ENCODE results near the gene VWA7.

The VWA7 gene

DNA sequence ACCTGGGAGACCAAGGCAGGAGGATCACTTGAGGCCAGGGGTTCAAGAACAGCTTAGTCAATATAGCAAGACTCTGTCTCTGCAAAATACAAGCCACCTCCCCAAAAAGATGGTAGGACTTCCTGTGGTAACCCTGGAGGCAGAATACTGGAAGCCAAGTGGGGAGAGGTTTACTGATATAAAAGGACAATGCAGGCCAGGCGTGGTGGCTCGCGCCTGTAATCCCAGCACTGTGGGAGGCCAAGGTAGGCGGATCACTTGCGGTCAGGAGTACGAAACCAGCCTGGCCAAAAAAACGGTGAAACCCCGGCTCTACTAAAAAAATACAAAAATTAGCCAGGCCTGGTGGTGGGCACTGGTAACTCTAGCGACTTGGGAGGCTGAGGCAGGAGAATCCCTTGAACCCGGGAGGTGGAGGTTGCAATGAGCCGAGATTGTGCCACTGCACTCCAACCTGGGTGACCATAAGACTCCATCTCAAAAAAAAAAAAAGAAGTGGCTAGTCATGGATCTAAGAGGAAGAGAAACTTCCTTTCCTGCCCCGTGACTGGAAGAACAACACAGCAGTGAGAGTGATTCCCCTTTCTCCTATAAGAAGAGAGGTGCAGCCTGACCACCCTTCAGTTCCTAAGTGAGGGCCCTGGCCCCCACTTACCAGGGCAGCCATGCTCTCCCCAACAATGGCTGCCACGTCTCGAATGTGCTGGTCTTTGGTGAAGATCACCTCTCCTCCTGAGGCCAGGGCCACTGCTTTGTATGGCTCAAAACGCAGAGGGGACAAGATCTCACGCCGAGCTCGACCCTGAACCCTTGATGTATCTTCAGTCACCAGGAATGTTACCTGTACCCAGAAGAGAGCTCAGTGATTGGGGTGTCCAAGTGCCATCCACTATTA is 8.5 kb downstream of the VWA7 start:
- ATAC-seq (ENCODE audit: insufficient read depth, low read depth) (no peak), DNase-seq (no peak)
- H3K27ac ChIP-seq (ENCODE audit: low read length) = no peak overlapping the region
- H3K4me2 ChIP-seq (ENCODE audit: insufficient read depth, low read length) = no peak overlapping the region
- H3K9ac ChIP-seq (ENCODE audit: low read depth, low read length) = no peak overlapping the region
- H3K4me3 ChIP-seq (ENCODE audit: low read depth in 1 of 2, low read length in 2 of 2) = no peak overlapping the region
- H3K79me2 ChIP-seq (ENCODE audit: insufficient read depth, low read length) = no peaks in the 10 kb centered on the region
- 0 out of 2 replicates have a peak, but pooled peaks cover under 1% of the 10 kb centered on the region for H4K20me1 ChIP-seq (ENCODE audit: insufficient read depth, low read length)
- peaks cover 7% of the 10 kb centered on the region for H3K36me3 ChIP-seq (ENCODE audit: insufficient read depth, low read length)
- no peak overlapping the region for H2AFZ ChIP-seq (ENCODE audit: low read depth, low read length)
- H3K9me3 ChIP-seq (ENCODE audit: insufficient read depth, low read length, severe bottlenecking) = no peaks in the 10 kb centered on the region
- peaks cover 16% of the 10 kb centered on the region for H3K4me1 ChIP-seq (ENCODE audit: insufficient read depth, low read length)
- TF ChIP-seq EZH2 (IDR thresholded peaks at IDR 0.05; ENCODE audit: borderline replicate concordance, low read depth, low read length, severe bottlenecking) = no peak
- TF ChIP-seq, protein P1, sequence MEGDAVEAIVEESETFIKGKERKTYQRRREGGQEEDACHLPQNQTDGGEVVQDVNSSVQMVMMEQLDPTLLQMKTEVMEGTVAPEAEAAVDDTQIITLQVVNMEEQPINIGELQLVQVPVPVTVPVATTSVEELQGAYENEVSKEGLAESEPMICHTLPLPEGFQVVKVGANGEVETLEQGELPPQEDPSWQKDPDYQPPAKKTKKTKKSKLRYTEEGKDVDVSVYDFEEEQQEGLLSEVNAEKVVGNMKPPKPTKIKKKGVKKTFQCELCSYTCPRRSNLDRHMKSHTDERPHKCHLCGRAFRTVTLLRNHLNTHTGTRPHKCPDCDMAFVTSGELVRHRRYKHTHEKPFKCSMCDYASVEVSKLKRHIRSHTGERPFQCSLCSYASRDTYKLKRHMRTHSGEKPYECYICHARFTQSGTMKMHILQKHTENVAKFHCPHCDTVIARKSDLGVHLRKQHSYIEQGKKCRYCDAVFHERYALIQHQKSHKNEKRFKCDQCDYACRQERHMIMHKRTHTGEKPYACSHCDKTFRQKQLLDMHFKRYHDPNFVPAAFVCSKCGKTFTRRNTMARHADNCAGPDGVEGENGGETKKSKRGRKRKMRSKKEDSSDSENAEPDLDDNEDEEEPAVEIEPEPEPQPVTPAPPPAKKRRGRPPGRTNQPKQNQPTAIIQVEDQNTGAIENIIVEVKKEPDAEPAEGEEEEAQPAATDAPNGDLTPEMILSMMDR (IDR thresholded peaks at IDR 0.05; ENCODE audit: borderline replicate concordance, extremely low read depth, low read length, poor library complexity, severe bottlenecking) = no peak
- no peaks in the 10 kb centered on the region for H3K27me3 ChIP-seq (ENCODE audit: insufficient read depth, low read length, poor library complexity)

DNA sequence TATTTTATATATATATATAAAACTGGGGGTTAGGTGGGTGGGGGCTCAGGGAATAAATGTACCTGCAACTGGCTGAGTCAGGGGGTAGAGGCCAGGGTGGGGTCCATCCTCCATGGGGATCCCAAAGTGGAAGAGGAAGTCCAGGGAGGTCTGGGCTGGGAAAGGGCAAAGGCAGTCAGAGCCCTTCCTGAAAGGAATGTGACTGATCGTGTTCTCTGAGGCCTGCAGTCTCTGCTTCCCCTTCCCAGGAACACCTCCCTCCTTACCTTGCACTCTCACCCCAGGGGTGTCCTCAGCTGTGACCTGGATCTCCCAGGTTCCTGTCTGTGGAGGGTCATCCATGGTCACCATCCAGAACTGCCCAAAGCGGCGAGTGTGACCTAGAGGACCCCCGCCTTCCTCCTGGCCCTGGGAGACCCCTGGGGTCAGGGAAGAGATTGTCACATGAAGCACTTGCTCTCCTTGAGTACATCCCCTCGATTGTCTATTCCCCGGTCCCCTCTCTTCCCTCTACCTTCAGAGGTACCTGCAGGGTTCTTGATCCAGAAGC is 10.0 kb downstream of the VWA7 start:
- Histone ChIP-seq H4K20me1 (ENCODE audit: insufficient read depth, low read length) (peaks cover 4% of the 10 kb centered on the region; the same call in 1 of the 2 replicates), H3K36me3 (ENCODE audit: insufficient read depth, low read length) (peaks cover 22% of the 10 kb centered on the region), H3K9ac (ENCODE audit: low read depth, low read length) (no peak overlapping the region), H3K27me3 (ENCODE audit: insufficient read depth, low read length, poor library complexity) (no peaks in the 10 kb centered on the region), H3K4me3 (ENCODE audit: low read depth in 1 of 2, low read length in 2 of 2) (no peak overlapping the region), H3K4me1 (ENCODE audit: insufficient read depth, low read length) (peaks cover 4% of the 10 kb centered on the region; the same call in 1 of the 2 replicates), H2AFZ (ENCODE audit: low read depth, low read length) (no peak overlapping the region), H3K27ac (ENCODE audit: low read length) (no peak overlapping the region), H3K9me3 (ENCODE audit: insufficient read depth, low read length, severe bottlenecking) (no peaks in the 10 kb centered on the region), H3K79me2 (ENCODE audit: insufficient read depth, low read length) (no peaks in the 10 kb centered on the region), H3K4me2 (ENCODE audit: insufficient read depth, low read length) (no peak overlapping the region)
- ATAC-seq (ENCODE audit: insufficient read depth, low read depth) = no peak
- DNase-seq = no peak
- TF ChIP-seq, protein P1 (IDR thresholded peaks at IDR 0.05; ENCODE audit: borderline replicate concordance, extremely low read depth, low read length, poor library complexity, severe bottlenecking) = no peak
- no peak for TF ChIP-seq EZH2 (IDR thresholded peaks at IDR 0.05; ENCODE audit: borderline replicate concordance, low read depth, low read length, severe bottlenecking)

DNA sequence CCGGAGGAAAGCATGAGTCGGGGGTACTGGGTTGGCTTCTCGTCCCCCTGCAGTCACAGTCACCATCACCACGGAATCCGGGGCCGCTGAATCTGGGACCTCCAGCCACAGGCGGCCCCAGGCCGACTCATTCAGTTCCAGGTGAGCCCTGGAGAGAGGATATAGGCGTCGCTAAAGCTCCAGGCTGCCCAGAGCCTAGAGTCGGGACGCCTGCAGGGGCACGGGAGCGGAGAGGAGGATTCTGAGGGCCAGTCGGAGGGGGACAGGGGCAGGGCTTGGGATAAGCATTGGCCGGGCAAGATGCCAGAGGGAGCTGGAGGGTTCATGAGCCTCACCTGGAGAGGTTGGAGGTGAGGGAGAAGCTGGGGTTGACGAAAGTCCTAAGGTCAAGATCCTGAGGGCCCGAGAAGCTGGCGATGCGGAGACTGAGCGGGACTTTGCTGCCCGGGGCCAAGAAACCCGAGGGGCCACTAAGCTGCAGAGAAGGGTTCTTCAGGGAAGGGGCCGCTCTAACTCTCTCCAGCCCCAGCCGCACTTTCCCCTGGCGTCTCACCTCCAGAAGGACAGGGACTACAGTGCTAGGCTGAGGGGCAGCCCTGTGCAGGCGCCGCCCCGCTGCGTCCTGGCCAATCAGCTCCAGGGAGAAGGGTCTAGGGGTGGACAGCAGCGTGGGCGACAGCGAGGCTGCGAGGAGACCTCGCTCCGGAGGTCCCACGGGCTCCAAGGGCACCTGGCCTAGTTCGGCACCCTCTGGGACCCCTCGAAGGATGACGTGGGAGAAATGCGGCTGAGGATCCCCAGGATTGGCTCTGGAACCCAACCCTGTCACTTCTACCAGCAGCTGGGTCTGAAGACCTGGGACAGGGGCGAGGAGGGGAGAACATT is 11.0 kb downstream of the VWA7 start:
- Histone ChIP-seq H3K36me3 (ENCODE audit: insufficient read depth, low read length) (peaks cover 32% of the 10 kb centered on the region), H3K27me3 (ENCODE audit: insufficient read depth, low read length, poor library complexity) (no peaks in the 10 kb centered on the region), H4K20me1 (ENCODE audit: insufficient read depth, low read length) (peaks cover 4% of the 10 kb centered on the region; the same call in 1 of the 2 replicates), H3K4me3 (ENCODE audit: low read depth in 1 of 2, low read length in 2 of 2) (no peak overlapping the region), H3K27ac (ENCODE audit: low read length) (no peak overlapping the region), H3K4me2 (ENCODE audit: insufficient read depth, low read length) (no peak overlapping the region), H3K79me2 (ENCODE audit: insufficient read depth, low read length) (no peaks in the 10 kb centered on the region), H2AFZ (ENCODE audit: low read depth, low read length) (no peak overlapping the region), H3K4me1 (ENCODE audit: insufficient read depth, low read length) (no peaks in the 10 kb centered on the region), H3K9me3 (ENCODE audit: insufficient read depth, low read length, severe bottlenecking) (no peaks in the 10 kb centered on the region), H3K9ac (ENCODE audit: low read depth, low read length) (no peak overlapping the region)
- TF ChIP-seq, protein P1 (IDR thresholded peaks at IDR 0.05; ENCODE audit: borderline replicate concordance, extremely low read depth, low read length, poor library complexity, severe bottlenecking) = no peak
- TF ChIP-seq EZH2 (IDR thresholded peaks at IDR 0.05; ENCODE audit: borderline replicate concordance, low read depth, low read length, severe bottlenecking) = no peak
- no peak for DNase-seq
- no peak for ATAC-seq (ENCODE audit: insufficient read depth, low read depth)

All from DND-41 (cell line).